ENCODE data around the gene ANKS1B.

GRCh38 chr12:99142651-99143050, 842.1 kb downstream of the ANKS1B start:
- TF ChIP-seq, protein P1, sequence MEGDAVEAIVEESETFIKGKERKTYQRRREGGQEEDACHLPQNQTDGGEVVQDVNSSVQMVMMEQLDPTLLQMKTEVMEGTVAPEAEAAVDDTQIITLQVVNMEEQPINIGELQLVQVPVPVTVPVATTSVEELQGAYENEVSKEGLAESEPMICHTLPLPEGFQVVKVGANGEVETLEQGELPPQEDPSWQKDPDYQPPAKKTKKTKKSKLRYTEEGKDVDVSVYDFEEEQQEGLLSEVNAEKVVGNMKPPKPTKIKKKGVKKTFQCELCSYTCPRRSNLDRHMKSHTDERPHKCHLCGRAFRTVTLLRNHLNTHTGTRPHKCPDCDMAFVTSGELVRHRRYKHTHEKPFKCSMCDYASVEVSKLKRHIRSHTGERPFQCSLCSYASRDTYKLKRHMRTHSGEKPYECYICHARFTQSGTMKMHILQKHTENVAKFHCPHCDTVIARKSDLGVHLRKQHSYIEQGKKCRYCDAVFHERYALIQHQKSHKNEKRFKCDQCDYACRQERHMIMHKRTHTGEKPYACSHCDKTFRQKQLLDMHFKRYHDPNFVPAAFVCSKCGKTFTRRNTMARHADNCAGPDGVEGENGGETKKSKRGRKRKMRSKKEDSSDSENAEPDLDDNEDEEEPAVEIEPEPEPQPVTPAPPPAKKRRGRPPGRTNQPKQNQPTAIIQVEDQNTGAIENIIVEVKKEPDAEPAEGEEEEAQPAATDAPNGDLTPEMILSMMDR (IDR thresholded peaks at IDR 0.05 in 2 of 3, conservative IDR thresholded peaks at IDR 0.05 in 1 of 3; ENCODE audit: borderline replicate concordance in 1 of 3, insufficient read depth in 1 of 3, low read depth in 2 of 3, low read length in 2 of 3): no peak
- TF ChIP-seq, protein P2, sequence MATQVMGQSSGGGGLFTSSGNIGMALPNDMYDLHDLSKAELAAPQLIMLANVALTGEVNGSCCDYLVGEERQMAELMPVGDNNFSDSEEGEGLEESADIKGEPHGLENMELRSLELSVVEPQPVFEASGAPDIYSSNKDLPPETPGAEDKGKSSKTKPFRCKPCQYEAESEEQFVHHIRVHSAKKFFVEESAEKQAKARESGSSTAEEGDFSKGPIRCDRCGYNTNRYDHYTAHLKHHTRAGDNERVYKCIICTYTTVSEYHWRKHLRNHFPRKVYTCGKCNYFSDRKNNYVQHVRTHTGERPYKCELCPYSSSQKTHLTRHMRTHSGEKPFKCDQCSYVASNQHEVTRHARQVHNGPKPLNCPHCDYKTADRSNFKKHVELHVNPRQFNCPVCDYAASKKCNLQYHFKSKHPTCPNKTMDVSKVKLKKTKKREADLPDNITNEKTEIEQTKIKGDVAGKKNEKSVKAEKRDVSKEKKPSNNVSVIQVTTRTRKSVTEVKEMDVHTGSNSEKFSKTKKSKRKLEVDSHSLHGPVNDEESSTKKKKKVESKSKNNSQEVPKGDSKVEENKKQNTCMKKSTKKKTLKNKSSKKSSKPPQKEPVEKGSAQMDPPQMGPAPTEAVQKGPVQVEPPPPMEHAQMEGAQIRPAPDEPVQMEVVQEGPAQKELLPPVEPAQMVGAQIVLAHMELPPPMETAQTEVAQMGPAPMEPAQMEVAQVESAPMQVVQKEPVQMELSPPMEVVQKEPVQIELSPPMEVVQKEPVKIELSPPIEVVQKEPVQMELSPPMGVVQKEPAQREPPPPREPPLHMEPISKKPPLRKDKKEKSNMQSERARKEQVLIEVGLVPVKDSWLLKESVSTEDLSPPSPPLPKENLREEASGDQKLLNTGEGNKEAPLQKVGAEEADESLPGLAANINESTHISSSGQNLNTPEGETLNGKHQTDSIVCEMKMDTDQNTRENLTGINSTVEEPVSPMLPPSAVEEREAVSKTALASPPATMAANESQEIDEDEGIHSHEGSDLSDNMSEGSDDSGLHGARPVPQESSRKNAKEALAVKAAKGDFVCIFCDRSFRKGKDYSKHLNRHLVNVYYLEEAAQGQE (IDR thresholded peaks at IDR 0.05; ENCODE audit: low read depth): no peak
- TF ChIP-seq POLR2A (IDR thresholded peaks at IDR 0.05; ENCODE audit: borderline replicate concordance, extremely low read depth, insufficient read depth, insufficient read length): no peak
- TF ChIP-seq SIN3A (IDR thresholded peaks at IDR 0.05; ENCODE audit: low read depth): no peak
- no peak for TF ChIP-seq MAX (IDR thresholded peaks at IDR 0.05)
- TF ChIP-seq CEBPB (IDR thresholded peaks at IDR 0.05; ENCODE audit: low read depth): no peak
- TF ChIP-seq YY1 (IDR thresholded peaks at IDR 0.05; ENCODE audit: extremely low read depth, insufficient replicate concordance, low read depth, low read length): no peak
- no peak for TF ChIP-seq ZFX (IDR thresholded peaks at IDR 0.05)
- no peak for TF ChIP-seq ZNF274 (IDR thresholded peaks at IDR 0.05; ENCODE audit: low read depth, low read length)
- no peak for TF ChIP-seq EZH2phosphoT487 (IDR thresholded peaks at IDR 0.05; ENCODE audit: borderline replicate concordance)

Measured in HCT116 (cell line).